ENCODE data around the gene EFHC2.

EFHC2 gene

DNA sequence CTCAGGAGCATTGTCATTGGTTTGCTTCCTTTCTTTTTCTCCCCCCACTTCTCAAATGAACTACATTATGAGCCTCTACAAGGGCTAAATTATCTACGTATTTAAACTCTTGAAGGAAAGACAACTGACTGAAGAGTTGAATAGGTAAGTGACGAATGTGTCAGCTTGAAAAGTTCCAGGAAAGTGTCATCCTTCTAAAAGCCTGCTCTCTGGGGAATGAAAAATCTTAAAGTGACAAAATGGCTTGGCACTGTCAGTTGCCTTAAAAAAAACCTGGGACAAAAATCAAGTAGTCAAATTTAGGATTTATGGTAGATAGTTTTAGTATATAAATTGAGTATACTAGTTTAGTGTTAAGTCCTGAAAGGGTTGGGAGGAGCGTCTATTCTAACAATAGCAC lies 196.3 kb downstream of the EFHC2 start:
- no peak for DNase-seq (ENCODE audit: low read depth in 2 of 2)

GRCh38 chrX:44144177-44144945 lies 199.1 kb downstream of the EFHC2 start:
- DNase-seq (ENCODE audit: low read depth in 2 of 2) = no peak

GRCh38 chrX:44143061-44143602 lies 200.3 kb downstream of the EFHC2 start:
- no peak for DNase-seq (ENCODE audit: low read depth in 2 of 2)

GRCh38 chrX:44130189-44130588 lies 213.3 kb downstream of the EFHC2 start:
- DNase-seq (ENCODE audit: low read depth in 2 of 2) = no peak

- no peak for DNase-seq (ENCODE audit: low read depth in 2 of 2)
Observed at GRCh38 chrX:44113337-44113736, 230.1 kb downstream of the EFHC2 start.

GRCh38 chrX:44106864-44107263 lies 236.6 kb downstream of the EFHC2 start:
- no peak for DNase-seq (ENCODE audit: low read depth in 2 of 2)

GRCh38 chrX:44105228-44105913 lies 238.1 kb downstream of the EFHC2 start:
- no peak for DNase-seq (ENCODE audit: low read depth in 2 of 2)

DNA sequence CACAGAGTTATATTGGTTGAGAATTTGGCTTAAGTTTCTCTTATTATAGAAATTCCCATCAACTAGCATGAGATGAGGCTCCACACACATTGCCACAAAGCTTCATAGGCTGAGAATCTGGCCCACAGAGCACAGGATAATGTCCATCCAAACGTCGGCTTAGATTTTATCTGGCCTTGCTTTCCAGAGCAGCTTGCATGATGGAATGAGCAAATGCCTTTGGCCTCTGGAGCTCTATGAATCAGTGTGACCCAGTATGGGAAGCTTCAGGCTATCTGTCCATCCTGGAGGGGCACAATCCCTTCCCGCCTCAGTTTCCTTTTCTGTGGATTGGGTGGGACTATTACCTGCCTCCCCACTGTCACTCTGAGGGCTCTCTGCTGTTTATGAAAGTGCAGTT lies 238.8 kb downstream of the EFHC2 start:
- no peak for DNase-seq (ENCODE audit: low read depth in 2 of 2)

DNA sequence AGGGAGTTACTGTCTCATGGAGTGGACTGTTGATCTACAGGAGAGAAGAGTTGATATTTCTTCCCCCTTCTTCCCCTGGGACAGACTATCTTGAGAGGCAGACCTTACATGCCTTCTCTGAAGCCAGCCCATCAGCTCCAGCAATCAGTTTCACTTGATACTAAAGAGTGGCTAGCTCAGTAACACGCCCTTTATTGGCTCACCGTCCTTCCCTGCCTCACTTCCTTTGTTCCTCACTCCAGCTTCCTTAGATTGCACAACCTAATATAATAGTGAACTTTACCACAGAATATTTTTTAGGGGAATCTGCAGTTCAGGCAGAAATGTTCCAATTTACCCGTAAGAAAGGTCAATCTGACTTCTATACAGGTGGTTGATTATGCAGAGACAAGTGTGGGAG lies 242.2 kb downstream of the EFHC2 start:
- DNase-seq (ENCODE audit: low read depth in 2 of 2) = no peak

DNA sequence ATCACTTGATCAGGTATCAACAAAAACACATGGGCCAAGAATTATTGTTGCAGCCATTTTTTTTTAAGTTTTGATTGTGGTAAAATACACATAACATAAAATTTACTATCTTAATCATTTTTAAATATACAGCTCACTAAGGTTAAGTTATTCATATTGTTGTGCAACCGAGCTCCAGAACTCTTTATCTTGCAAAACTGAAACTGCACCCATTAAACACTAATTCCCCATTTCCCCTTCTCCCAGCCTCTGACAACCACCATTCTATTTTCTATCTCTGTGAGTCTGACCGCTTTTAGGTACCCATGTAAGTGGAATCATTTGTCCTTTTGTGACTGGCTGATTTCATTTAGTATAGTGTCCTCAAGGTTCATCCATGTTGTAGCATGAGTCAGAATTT lies 244.1 kb downstream of the EFHC2 start:
- DNase-seq (ENCODE audit: low read depth in 2 of 2) = no peak
